NCI-H146 treated with DMSO at 0.1 percent for 48 hours (cell line): ENCODE measurements around the gene DLG4.
A peak's percentile ranks its signal among the peaks of the same experiment; 100 is the strongest.

ENCODE experiments used
- DNase-seq: peaks from one replicate; lab custom pipeline; 2025; ENCODE audit not compliant: unreplicated experiment; lab: John Stamatoyannopoulos, UW

Gene DLG4

GRCh38 chr17:7233701-7234082 is 14.1 kb upstream of the DLG4 start:
- no peak for DNase-seq

- DNase-seq: no peak
These were observed 12.5 kb upstream of the DLG4 start for GRCh38 chr17:7232114-7232513.

- DNase-seq: no peak
These were observed 9.9 kb upstream of the DLG4 start for GRCh38 chr17:7229504-7229903.

GRCh38 chr17:7228920-7229319 is 9.3 kb upstream of the DLG4 start:
- DNase-seq: no peak

GRCh38 chr17:7226721-7227710 is 7.4 kb upstream of the DLG4 start:
- DNase-seq: no peak

GRCh38 chr17:7225711-7226331 is 6.2 kb upstream of the DLG4 start:
- DNase-seq: no peak

GRCh38 chr17:7224661-7225111 is 5.0 kb upstream of the DLG4 start:
- no peak for DNase-seq

GRCh38 chr17:7224110-7224509 is 4.5 kb upstream of the DLG4 start:
- no peak for DNase-seq

- DNase-seq: no peak
These were observed 3.7 kb upstream of the DLG4 start for GRCh38 chr17:7223375-7223774.

GRCh38 chr17:7222972-7223292 is 3.3 kb upstream of the DLG4 start:
- no peak for DNase-seq

- no peak for DNase-seq
These were observed 2.7 kb upstream of the DLG4 start for GRCh38 chr17:7222093-7222971.

- no peak for DNase-seq
These were observed 1.8 kb upstream of the DLG4 start for GRCh38 chr17:7221278-7222092.

GRCh38 chr17:7220593-7221277 is 1.1 kb upstream of the DLG4 start:
- DNase-seq: peak; percentile 3

- no peak for DNase-seq
These were observed 316 bp downstream of the DLG4 start for GRCh38 chr17:7219229-7219811.

GRCh38 chr17:7218758-7219157 is 878 bp downstream of the DLG4 start:
- no peak for DNase-seq

GRCh38 chr17:7218166-7218565 is 1.5 kb downstream of the DLG4 start:
- DNase-seq: no peak

GRCh38 chr17:7217113-7217987 is 2.3 kb downstream of the DLG4 start:
- peak; percentile 15 for DNase-seq

- no peak for DNase-seq
These were observed 3.2 kb downstream of the DLG4 start for GRCh38 chr17:7216242-7217112.
